NCI-H2107 treated with DMSO at 0.1 percent for 48 hours (cell line): ENCODE results near the gene AJM1.
"Not testable (repeated sequence)": the region's sequence is repeated elsewhere in the genome, so short reads cannot be mapped to it uniquely, and the experiment has no call there.

Experiments used
- DNase-seq: peaks from one replicate; lab custom pipeline; 2025; ENCODE audit not compliant: unreplicated experiment; lab: John Stamatoyannopoulos, UW

The AJM1 gene

DNA sequence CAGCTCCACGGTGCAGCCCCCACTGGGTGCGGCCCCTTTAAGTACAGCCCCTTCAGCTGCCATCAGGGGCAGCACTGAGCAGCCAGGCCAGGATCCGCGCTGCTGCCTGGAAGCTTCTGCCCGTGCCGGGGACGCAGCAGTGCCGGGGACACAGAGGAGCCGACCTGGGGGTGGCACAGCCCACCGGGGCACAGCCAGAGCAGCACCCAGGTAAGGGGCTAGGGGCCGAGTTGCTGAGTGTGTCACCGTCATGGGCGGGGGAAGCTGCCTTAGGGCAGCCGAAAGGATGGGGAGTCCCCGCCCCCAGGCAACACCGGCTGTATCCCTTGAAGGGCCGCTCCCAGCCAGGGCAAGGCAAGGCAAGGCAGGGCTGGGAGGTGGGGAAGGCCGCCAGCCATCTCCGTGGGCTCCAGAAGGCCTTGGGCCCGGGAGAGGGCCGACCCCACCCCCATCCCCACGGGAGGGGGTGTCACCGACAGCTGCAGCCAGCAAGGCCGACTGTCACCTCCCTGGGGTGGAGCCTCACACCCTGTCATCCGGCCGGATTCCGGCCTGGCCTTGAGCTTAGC is at the start of gene AJM1:
AJM1 (plus strand) TSS at position 99 of the 569 bp plus-strand sequence. CDS start 1,937 bp downstream, outside the sequence.
- DNase-seq: peak; percentile 20

DNA sequence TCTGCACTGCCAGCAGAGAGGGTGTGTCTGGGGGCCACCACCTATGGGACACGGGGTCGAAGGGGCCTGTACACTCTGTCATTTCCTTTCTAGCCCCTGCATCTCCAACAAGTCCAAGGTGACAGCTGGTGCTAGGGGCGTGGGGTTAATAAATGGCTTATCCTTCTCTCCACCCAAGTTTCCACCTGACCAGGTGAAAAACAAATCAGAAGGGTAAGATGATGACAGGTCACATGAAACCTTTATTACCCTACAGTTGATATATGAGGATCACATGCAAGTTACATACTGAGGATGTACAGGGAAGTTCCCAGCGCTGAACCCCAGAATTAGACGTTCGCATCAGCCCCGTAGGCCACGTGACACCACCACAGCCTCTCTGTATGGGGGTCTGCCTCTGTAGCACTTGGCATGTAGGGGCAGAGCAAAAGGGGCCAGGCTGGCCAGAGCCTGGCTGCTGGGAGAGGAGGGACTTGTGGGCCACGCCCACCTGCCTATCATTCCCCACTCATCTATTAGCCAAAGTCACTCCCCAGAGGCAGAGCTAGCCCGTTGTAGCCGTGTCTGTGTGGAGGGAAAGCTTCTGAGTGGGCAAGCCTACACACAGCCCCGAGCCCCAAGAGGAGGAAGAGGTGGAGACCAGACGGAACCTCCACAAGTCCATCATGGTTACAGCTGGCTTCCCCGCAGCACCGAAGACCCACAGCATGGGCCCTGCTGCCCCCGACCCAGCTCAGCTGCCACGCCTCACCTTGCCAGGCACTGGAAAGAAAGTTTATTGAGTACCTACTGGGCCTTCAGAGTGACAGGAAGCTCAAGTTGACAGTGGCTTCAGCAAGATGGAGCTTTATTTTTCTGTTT is 49.0 kb upstream of the AJM1 start:
- no peak for DNase-seq

DNA sequence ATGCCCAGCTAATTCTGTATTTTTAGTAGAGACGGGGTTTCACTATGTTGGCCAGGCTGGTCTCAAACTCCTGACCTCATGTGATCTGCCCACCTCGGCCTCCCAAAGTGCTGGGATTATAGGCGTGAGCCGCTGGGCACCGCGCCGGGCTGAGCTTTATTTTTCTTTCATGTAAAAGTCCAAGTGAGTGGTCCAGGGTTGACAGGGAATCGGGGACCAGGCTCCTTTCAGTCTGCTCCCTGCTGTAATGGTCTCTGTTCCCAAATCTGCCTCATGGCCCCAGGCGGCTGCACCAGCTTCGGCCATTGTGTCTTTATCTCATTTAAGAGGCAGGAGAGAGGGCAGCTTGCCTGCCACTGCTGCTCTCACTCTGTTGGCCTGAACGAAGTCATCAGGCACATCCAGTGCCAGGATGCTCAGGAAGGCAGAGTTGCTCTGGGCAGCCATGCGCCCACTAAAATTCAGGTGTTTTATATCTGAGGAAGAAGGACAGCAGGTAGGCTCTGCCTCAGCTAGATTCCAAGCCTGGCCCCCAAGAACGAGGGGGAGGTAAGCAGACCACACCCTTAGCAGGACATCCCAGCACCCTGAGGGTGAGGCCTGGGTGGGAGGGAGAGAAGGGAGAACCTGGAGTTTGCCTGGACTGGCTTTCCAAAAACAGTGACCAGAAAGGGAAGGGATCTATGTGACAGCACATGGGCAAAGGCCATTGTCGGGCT is 47.8 kb upstream of the AJM1 start:
- no peak for DNase-seq

DNA sequence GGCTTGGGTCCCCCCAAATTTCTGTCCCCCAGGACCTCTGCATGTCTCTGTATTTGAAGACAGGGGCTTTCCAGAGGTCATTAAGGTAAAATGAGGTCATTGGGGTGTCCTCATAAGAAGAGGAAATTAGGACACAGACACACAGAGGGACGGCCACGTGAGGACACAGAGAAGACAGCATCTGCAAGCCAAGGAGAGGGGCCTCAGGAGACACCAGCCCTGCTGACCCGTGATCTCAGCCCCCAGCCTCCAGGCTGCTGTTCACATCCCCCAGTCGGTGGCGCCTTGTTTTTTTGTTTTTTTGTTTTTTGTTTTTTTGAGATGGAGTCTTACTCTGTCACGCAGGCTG is 47.3 kb upstream of the AJM1 start:
- no peak for DNase-seq

DNA sequence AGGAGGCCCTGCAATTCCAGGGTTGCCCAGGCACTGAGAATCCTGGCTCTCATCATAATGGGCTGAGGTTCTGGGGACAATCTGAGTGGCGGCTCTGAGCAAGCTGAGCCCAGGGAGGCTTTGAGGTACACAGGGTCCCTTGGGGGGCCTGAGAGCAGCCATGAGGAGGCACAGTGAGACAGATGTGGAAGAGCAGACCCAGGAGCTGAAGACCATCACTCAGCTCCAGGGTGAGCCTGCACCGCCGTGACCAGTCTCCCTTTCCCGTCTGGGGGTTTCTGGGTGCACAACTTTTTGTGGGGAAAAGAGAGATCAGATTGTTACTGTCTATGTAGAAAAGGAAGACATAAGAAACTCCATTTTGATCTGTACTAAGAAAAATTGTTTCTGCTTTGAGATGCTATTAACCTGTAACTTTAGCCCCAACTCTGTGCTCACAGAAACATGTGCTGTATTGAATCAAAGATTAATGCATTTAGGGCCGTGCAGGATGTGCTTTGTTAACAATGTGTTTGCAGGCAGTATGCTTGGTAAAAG is 46.0 kb upstream of the AJM1 start, which contains the start of gene CCDC183:
CCDC183 (plus strand) TSS at position 101 of the 537 bp plus-strand sequence; CDS start at position 161, 60 bp downstream.
- no peak for DNase-seq

DNA sequence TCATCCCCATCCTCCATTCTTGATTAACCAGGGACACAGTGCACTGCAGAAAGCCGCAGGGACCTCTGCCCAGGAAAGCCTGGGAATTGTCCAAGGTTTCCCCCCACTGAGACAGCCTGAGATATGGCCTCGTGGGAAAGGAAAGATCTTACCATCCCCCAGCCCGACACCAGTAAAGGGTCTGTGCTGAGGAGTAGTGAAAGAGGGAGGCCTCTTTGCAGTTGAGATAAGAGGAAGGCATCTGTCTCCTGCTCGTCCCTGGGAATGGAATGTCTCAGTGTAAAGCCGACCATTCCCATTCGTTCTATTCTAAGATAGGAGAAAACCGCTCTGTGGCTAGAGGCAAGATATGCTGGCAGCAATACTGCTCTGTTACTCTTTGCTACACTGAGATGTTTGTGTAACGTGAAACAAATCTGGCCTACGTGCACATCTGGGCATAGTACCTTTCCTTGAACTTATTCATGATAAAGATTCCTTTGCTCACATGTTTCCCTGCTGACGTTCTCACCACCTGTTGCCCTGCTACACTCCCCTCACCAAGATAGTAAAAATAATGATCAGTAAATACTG is 45.4 kb upstream of the AJM1 start:
- DNase-seq: not testable (repeated sequence)

DNA sequence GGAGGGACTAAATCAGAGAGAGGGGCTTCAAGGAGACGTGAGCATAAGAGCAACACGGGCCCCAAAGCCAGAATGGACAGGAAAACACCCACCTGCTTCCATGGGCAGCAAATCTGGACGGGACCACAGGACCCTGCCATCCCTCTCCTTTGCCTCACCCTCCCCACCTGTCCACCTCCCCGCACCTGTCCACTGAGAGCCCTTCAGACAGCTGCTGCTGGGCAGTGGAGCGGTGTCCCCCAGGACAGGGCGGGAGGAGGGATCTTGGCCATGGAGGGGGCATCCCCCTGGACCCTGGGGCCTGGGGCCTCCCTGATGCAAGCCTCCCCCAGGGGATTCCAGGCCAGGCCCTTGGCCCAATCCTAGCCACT is 43.6 kb upstream of the AJM1 start:
- no peak for DNase-seq

DNA sequence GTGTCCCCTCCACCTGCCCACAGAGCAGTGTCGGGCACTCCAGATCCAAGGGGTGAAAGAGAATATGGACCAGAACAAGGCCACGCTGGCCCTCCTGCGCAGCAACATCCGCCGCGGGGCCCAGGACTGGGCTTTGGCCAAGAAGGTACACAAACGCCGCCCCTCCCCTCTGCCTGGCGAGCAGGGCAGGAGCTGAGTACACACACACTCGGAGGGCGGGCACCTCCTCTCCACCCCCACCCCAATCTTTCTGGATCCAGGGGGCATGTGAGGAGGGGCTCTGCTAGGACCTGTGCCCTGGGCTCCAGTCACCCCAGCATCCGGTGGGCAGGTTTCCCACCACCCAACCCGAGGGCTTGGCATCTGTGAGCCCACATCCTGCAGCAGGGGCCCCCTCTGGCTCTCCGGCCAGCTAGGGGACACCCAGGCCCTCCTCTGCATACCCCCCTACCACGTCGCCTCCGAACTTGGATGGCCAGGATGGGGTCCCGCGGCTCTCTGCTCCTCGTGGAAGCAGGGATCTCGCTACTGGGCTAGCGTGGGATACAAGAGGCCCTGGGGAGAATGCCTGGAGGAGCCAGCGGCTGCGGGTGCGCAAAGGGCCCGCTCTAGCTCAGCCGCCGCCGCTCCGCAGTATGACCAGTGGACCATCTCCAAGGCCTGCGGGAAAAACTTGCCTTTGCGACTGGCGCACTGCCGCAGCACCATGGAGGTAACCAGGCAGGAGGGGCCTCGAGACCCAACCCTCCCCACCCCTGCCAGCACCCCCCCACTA is 43.0 kb upstream of the AJM1 start:
- no peak for DNase-seq

DNA sequence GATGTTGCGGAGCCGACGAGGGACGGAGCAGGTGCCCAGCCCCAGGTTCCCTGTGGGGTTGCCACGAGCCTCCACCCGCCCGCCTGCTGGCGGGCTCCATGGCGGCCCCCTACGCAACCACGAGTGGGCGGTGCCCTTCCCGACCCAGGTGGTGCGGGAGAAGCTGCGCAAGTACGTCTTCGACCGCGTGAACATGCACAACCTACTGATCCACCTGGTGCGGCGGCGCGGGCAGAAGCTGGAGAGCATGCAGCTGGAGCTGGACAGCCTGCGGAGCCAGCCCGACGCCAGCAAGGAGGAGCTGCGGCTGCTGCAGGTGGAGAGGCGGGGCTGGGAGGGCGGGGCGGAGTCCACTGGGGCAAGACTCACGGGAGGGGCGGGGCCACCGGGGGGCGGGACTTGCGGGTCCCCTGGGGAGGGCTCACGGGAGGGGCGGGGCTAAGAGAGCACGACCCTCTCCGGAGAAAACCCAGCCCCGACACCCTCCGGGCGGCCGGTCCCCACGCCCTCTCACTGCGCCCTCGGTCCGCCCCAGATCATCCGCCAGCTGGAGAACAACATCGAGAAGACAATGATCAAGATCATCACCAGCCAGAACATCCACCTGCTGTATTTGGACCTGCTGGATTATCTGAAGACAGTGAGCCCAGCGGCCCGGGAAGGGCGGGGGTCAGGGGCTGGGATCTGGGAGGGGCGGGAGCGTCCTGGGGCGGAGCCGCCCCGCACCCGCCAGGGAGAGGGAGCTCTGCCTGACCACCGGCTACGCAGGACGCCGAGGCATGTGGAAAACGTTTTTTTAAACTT is 42.2 kb upstream of the AJM1 start:
- peak; percentile 81 for DNase-seq

DNA sequence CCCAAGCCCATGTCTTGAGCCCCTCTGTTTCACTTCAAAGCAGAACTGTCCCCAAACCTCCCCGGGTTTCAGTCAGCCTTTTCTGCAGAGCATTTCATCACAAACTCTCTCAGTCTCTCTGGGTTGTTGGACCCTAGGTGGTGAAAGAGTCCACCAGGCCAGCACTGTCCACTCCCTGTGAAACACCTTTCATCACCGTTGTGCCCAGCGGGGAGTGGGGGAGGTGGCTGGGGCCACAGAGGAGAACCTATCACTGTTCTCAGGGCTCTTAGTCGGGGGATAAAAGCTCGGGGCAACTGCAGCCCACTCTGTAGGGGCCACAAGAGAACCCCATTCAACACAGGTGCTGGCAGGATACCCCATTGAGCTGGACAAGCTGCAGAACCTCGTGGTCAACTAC is 40.0 kb upstream of the AJM1 start:
- DNase-seq: no peak

DNA sequence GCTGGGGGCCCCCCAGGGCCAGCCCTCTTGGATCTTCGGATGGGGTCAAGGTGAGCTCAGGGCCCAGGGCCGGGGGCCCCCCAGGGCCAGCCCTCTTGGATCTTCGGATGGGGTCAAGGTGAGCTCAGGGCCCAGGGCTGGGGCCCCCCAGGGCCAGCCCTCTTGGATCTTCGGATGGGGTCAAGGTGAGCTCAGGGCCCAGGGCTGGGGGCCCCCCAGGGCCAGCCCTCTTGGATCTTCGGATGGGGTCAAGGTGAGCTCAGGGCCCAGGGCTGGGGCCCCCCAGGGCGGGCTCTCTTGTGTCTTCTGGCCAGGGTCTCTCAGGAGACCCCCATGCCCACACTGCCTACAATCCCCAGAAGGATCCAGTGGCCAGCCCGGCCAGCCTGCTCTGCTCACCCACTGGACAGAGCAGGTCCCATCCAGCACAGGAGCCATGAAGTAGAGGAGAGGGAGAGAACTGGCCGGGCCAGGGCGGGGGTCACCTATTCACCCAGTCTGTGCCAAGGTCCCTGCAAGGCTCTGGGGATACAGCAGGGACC is 39.2 kb upstream of the AJM1 start:
- not testable (repeated sequence) for DNase-seq

DNA sequence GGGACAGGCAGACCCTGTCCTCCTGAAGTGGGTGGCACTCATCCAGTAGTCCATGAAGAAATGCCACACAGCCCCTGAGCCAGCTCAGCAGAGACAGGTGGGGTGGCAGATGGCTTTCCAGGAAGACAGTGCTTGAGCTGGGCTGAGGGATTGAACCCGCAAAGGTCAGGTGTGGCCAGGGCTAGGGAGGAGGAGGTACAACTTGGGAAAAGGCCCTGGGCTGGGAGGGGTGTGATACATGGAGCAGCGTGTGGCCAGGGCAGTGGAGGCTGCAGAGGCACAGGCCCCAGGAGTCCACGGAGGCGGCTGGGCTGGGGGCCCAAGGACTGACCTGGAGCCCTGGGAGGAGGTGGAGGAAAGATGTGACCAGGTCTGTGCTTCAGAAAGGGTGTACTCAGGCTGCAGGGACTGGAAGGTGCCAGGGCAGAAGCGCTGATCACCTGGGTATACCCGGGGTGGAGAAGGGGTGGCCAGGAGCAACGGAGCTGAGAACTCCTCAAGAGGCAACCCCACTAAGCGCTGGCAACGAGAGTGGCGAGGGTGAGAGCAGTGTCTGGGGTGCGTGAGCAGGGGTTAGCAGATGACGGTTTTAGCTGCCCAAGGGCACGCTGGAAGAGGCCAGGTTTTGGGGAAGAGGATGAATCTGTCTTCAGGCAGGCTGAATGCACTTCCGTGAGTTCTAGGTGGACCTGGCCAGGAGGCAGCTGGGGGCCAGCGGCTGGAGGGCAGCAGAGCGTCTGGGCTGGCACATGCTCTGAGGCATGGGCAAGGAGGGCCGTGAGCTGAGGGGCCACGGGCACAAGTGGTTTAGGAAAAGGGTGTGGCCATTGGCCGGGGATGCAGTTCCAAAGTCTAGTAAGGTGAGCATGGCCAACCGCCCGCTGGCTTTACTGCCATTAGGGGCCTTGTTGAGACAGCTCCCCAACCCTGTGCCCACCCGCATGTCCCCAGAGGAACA is 38.4 kb upstream of the AJM1 start:
- DNase-seq: no peak

DNA sequence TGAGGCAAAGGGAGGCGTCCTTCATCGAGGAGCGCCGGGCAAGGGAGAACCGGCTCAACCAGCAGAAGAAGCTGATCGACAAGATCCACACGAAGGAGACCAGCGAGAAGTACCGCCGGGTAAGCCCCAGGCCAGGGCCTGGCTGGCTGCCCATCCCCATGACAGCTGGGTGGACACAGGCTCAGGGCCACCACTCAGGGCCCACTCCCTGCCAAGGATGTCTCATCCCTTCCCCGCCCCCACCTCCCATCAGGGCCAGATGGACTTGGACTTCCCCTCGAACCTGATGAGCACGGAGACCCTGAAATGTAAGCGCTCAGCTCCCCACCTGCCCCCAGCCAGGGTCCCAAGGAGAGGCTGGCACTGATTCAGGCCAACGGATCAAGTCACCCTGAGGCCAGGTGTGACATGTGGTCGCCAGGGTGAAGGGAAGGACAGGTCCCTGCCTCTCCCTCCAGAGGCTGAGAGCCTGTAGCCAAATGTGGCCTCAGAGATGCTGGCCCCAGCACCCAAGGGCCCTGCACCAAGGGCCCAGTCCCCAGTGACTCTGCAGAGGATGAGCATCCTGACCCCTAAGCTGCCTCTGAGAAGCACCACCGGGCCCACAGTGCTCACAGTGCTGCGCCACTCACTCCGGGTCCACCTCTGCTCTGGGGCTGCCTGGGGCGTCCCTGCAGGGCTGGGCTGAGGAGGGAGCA is 37.6 kb upstream of the AJM1 start:
- no peak for DNase-seq

DNA sequence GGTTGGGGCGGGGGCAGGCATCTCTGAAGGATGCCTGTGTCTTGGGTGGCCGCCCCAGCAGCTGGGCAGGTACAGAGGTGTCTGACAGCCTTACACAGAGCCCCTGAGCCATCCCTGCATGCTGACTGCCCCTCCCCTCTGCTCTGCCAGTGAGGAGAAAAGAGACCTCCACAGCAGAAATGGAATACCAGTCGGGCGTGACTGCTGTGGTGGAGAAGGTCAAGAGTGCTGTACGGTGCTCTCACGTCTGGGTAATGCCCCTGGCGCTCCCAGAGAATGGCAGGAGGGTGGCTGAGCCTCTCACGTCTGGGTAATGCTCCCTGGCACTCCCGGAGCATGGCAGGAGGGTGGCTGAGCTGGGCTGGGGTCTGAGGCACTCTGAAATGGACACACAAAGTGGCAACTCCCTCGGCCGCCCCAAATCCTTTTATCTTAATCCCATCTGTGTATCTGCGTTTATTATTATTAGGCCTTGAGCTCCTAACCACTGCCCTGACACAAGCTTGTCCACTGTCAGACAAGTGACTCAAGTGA is 37.0 kb upstream of the AJM1 start:
- DNase-seq: no peak

DNA sequence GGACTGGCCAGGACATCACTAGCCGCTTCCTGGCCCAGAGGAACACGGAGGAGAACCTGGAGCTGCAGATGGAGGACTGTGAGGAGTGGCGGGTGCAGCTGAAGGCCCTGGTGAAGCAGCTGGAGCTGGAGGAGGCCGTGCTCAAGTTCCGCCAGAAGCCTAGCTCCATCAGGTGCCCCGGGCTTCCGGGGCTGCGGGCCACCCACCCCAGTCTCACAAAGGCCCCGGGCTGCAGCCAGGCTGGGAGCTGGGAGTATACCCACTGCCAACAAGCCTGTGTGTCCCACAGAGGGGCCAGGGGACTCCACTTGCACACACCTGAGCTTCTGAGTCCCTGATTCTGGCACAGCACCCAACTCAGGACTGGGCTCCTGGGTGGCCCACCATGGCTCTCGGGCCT is 36.2 kb upstream of the AJM1 start:
- DNase-seq: no peak

DNA sequence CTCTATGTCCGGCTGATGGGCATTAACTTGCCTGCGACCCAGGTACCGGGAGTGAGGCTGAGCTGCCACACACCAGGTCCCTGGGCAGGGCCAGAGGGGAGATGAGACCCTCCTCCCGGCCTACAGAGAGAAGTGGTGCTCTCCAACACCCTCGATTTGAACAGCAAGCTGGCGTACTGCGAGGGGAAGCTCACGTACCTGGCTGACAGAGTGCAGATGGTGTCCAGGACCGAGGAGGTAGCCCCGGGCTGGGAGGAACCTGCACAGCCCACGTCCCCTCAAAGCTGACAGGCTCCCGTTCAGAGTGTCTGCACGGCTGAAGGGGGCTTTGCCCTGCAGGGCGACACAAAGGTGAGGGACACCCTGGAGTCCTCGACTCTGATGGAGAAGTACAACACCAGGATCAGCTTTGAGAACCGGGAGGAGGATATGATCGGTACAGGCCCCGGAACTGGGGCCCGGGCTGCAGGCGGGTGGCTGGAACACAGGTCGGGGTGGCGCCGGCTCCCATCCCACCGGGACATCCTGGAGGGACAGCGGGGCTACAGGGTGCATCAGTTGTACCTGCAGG is 35.6 kb upstream of the AJM1 start:
- no peak for DNase-seq
